Mesendoderm (in vitro differentiated cells): Measurements from ENCODE around the gene RUFY4.

ENCODE experiments used
- DNase-seq: peaks from one replicate; pipeline ENCODE4 v3.0.0; 2013
- H2AK5ac ChIP-seq: 2 replicates; pipeline ENCODE4 v1.6.1; 2013; ENCODE audit warnings: low read length, inconsistent platforms
- H2BK120ac ChIP-seq: 2 replicates; pipeline ENCODE4 v1.6.1; 2013; ENCODE audit warnings: low read depth, mild to moderate bottlenecking, low read length, moderate library complexity, mixed read lengths
- H2BK15ac ChIP-seq: replicated peaks from 2 replicates; pipeline ENCODE4 v1.6.1; 2013; ENCODE audit warnings: low read depth, mild to moderate bottlenecking, moderate library complexity
- H2BK5ac ChIP-seq: 2 replicates; pipeline ENCODE4 v1.6.1; 2013; ENCODE audit warnings: low read length, inconsistent platforms
- H3K18ac ChIP-seq: 2 replicates; pipeline ENCODE4 v1.6.1; 2013; ENCODE audit warnings: mild to moderate bottlenecking, low read length, mixed read lengths
- H3K23ac ChIP-seq: one replicate; pipeline ENCODE4 v1.6.1; 2013; ENCODE audit warnings: low read length
- H3K27ac ChIP-seq: 2 replicates; pipeline ENCODE4 v1.5.1; 2013; ENCODE audit warnings: low read depth, mild to moderate bottlenecking, inconsistent platforms, low read length, moderate library complexity
- H3K27me3 ChIP-seq: 2 replicates; pipeline ENCODE4 v1.6.1; 2013; ENCODE audit warnings: low read length, control low read depth, mild to moderate bottlenecking, inconsistent platforms; ENCODE audit not compliant: insufficient read depth, poor library complexity
- H3K36me3 ChIP-seq: 2 replicates; pipeline ENCODE4 v1.6.1; 2013; ENCODE audit warnings: low read length, inconsistent platforms; ENCODE audit not compliant: control insufficient read depth, insufficient read depth
- H3K4ac ChIP-seq: one replicate; pipeline ENCODE4 v1.6.1; 2013; ENCODE audit warnings: low read depth, mild to moderate bottlenecking, low read length, moderate library complexity
- H3K4me1 ChIP-seq: 2 replicates; pipeline ENCODE4 v1.6.1; 2013; ENCODE audit warnings: low read depth, low read length, inconsistent platforms; ENCODE audit not compliant: control insufficient read depth
- H3K4me2 ChIP-seq: 2 replicates; pipeline ENCODE4 v1.6.1; 2013; ENCODE audit warnings: low read length
- H3K4me3 ChIP-seq: 2 replicates; pipeline ENCODE4 v1.5.1; 2013; ENCODE audit warnings: mild to moderate bottlenecking, low read length
- H3K56ac ChIP-seq: one replicate; pipeline ENCODE4 v1.6.1; 2013; ENCODE audit warnings: low read length
- H3K79me1 ChIP-seq: 2 replicates; pipeline ENCODE4 v1.6.1; 2013; ENCODE audit warnings: low read length, inconsistent platforms
- H3K79me2 ChIP-seq: 2 replicates; pipeline ENCODE4 v1.6.1; 2013; ENCODE audit warnings: mild to moderate bottlenecking, low read length; ENCODE audit not compliant: control insufficient read depth, insufficient read depth
- H3K9ac ChIP-seq: 2 replicates; pipeline ENCODE4 v1.6.1; 2013; ENCODE audit warnings: low read length, inconsistent platforms
- H4K5ac ChIP-seq: one replicate; pipeline ENCODE4 v1.6.1; 2013; ENCODE audit warnings: low read length
- H4K8ac ChIP-seq: one replicate; pipeline ENCODE4 v1.6.1; 2013; ENCODE audit warnings: low read depth, mild to moderate bottlenecking, control low read depth, low read length, moderate library complexity
- WGBS: extraction: QIAGEN DNeasy Blood & Tissue Kit; methylation state at CpG from one replicate; pipeline ENCODE4 v1.1.7; 2013; ENCODE audit warnings: low lambda C conversion rate, missing lambda C conversion rate; ENCODE audit not compliant: insufficient coverage; ENCODE audit errors: extremely low coverage; 5-methylcytosine and 5-hydroxymethylcytosine counted together

RUFY4 gene

GRCh38 chr2:218022131-218022850 is 46.8 kb upstream of the RUFY4 start:
- no peak overlapping the region for H3K23ac ChIP-seq
- no peak overlapping the region for H3K4me3 ChIP-seq
- H3K27ac ChIP-seq, result no peak overlapping the region
- no peaks in the 10 kb centered on the region for H3K36me3 ChIP-seq
- H3K56ac ChIP-seq, result peak overlapping the region; percentile 26
- peaks cover 19% of the 10 kb centered on the region for H3K4me1 ChIP-seq
- H2BK15ac ChIP-seq, result no peak overlapping the region
- no peak overlapping the region for H4K8ac ChIP-seq
- WGBS, result no CpG with 5 or more reads among the region's 10 CpGs
- no peak for DNase-seq
- H3K27me3 ChIP-seq, result no peaks in the 10 kb centered on the region
- no peak overlapping the region for H4K5ac ChIP-seq
- peak overlapping the region; percentile 79 for H2AK5ac ChIP-seq
- H3K18ac ChIP-seq, result no peak overlapping the region
- H2BK120ac ChIP-seq, result no peak overlapping the region
- no peak overlapping the region for H3K4ac ChIP-seq
- H2BK5ac ChIP-seq, result no peak overlapping the region
- no peaks in the 10 kb centered on the region for H3K79me2 ChIP-seq
- no peaks in the 10 kb centered on the region for H3K79me1 ChIP-seq
- H3K9ac ChIP-seq, result no peak overlapping the region
- H3K4me2 ChIP-seq, result no peak overlapping the region

- Histone ChIP-seq H3K56ac (no peak overlapping the region), H3K79me1 (no peaks in the 10 kb centered on the region), H2BK5ac (no peak overlapping the region), H3K79me2 (no peaks in the 10 kb centered on the region), H3K23ac (no peak overlapping the region), H3K27ac (no peak overlapping the region), H3K27me3 (no peaks in the 10 kb centered on the region), H3K36me3 (no peaks in the 10 kb centered on the region), H4K5ac (no peak overlapping the region), H2BK120ac (no peak overlapping the region), H3K18ac (no peak overlapping the region), H2AK5ac (no peak overlapping the region), H3K4me1 (peaks cover 19% of the 10 kb centered on the region), H3K9ac (no peak overlapping the region), H3K4me3 (no peak overlapping the region), H3K4me2 (no peak overlapping the region), H4K8ac (no peak overlapping the region), H3K4ac (no peak overlapping the region), H2BK15ac (no peak overlapping the region)
- DNase-seq, result no peak
- no CpG with 5 or more reads among the region's 7 CpGs for WGBS
Measured at GRCh38 chr2:218022851-218023530, 46.1 kb upstream of the RUFY4 start.

- Histone ChIP-seq H3K18ac (no peak overlapping the region), H3K36me3 (no peaks in the 10 kb centered on the region), H3K4me1 (peaks cover 19% of the 10 kb centered on the region), H3K27me3 (no peaks in the 10 kb centered on the region), H3K27ac (no peak overlapping the region), H3K79me1 (no peaks in the 10 kb centered on the region), H3K4me3 (no peak overlapping the region), H4K8ac (no peak overlapping the region), H2AK5ac (no peak overlapping the region), H2BK5ac (no peak overlapping the region), H3K9ac (no peak overlapping the region), H2BK120ac (no peak overlapping the region), H3K56ac (no peak overlapping the region), H3K79me2 (no peaks in the 10 kb centered on the region), H3K4ac (no peak overlapping the region), H3K4me2 (no peak overlapping the region), H2BK15ac (no peak overlapping the region), H4K5ac (no peak overlapping the region), H3K23ac (no peak overlapping the region)
- WGBS, result no CpG with 5 or more reads among the region's 3 CpGs
- DNase-seq, result no peak
Measured at GRCh38 chr2:218023636-218024035, 45.4 kb upstream of the RUFY4 start.

- H3K4me3 ChIP-seq, result no peak overlapping the region
- H4K5ac ChIP-seq, result no peak overlapping the region
- no peak for DNase-seq
- no peak overlapping the region for H3K27ac ChIP-seq
- WGBS, result no CpG with 5 or more reads among the region's 2 CpGs
- no peak overlapping the region for H2BK120ac ChIP-seq
- no peak overlapping the region for H3K4ac ChIP-seq
- H4K8ac ChIP-seq, result no peak overlapping the region
- H3K56ac ChIP-seq, result no peak overlapping the region
- no peak overlapping the region for H3K4me2 ChIP-seq
- no peak overlapping the region for H3K18ac ChIP-seq
- no peaks in the 10 kb centered on the region for H3K27me3 ChIP-seq
- H2BK5ac ChIP-seq, result no peak overlapping the region
- H3K23ac ChIP-seq, result no peak overlapping the region
- no peaks in the 10 kb centered on the region for H3K36me3 ChIP-seq
- no peak overlapping the region for H2AK5ac ChIP-seq
- no peak overlapping the region for H3K9ac ChIP-seq
- H3K79me2 ChIP-seq, result no peaks in the 10 kb centered on the region
- H2BK15ac ChIP-seq, result no peak overlapping the region
- no peaks in the 10 kb centered on the region for H3K79me1 ChIP-seq
- peaks cover 15% of the 10 kb centered on the region for H3K4me1 ChIP-seq
Measured at GRCh38 chr2:218024336-218024735, 44.7 kb upstream of the RUFY4 start.

DNA sequence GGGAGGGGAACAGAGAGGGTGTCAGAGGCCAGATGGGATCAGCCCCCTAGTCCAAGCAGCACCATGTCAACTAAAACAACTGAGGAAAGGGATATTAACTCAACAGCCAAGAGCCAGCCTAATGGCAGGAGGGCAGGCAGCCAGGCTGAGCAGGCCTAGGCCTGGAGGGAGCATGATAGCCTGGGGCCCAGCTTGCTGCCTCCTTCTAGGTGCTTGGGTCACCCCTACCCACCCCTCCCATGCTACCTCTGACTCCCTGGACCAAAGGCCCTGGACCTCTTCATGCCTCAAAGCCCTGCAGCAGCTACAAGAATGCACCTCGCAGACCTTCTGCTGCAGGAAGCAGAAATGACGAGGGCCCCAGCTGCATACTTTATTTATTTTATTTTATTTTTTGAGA is 44.2 kb upstream of the RUFY4 start:
- no peak overlapping the region for H3K4me3 ChIP-seq
- no peak overlapping the region for H3K27ac ChIP-seq
- no peaks in the 10 kb centered on the region for H3K79me1 ChIP-seq
- no peak overlapping the region for H3K56ac ChIP-seq
- H2BK5ac ChIP-seq, result no peak overlapping the region
- peaks cover 13% of the 10 kb centered on the region for H3K4me1 ChIP-seq
- no peak overlapping the region for H2BK15ac ChIP-seq
- no peak overlapping the region for H4K8ac ChIP-seq
- no peaks in the 10 kb centered on the region for H3K36me3 ChIP-seq
- no peaks in the 10 kb centered on the region for H3K79me2 ChIP-seq
- H3K4me2 ChIP-seq, result no peak overlapping the region
- H3K9ac ChIP-seq, result no peak overlapping the region
- WGBS, result no CpG with 5 or more reads among the region's 2 CpGs
- H3K27me3 ChIP-seq, result no peaks in the 10 kb centered on the region
- DNase-seq, result no peak
- H2AK5ac ChIP-seq, result no peak overlapping the region
- H3K23ac ChIP-seq, result no peak overlapping the region
- no peak overlapping the region for H3K4ac ChIP-seq
- no peak overlapping the region for H4K5ac ChIP-seq
- no peak overlapping the region for H3K18ac ChIP-seq
- no peak overlapping the region for H2BK120ac ChIP-seq
